Transverse colon (tissue), 3 donors: Measurements from ENCODE around the gene DNAH11.

Source experiments
- CTCF ChIP-seq, 5 experiments: fragments of 200-600 bp in 3 of 5; fragments of 450-650 bp in 2 of 5; sonication (generic) in 3 of 5; IDR thresholded peaks; 1 replicate in 2 of 5; 2 replicates in 3 of 5; pipeline ENCODE4 v1.5.1; 2016 to 2017; ENCODE audit warnings: antibody characterized with exemption in 5 of 5, inconsistent platforms in 3 of 5, mild to moderate bottlenecking in 2 of 5, moderate library complexity in 1 of 5
- POLR2A ChIP-seq: fragments of 450-650 bp; IDR thresholded peaks from one replicate; pipeline ENCODE4 v1.6.1; 2016; ENCODE audit warnings: antibody characterized with exemption, mild to moderate bottlenecking, moderate library complexity

GRCh38 chr7:21851559-21851967 is 308.7 kb downstream of the DNAH11 start:
- TF ChIP-seq CTCF (IDR thresholded peaks at IDR 0.05) (no peak), POLR2A (no peak)
